RWPE2 (cell line): ENCODE data around the gene GZMB.

ENCODE experiments used
- ATAC-seq: fragments of 200-7000 bp; cut with Tn5 transposase; 3 replicates; pipeline ENCODE4 v1.9.1; 2021; ENCODE audit warnings: low read depth
- DNase-seq: peaks from one replicate; pipeline ENCODE4 v3.0.0-alpha.2; 2020; ENCODE audit warnings: low spot score
- H3K27ac ChIP-seq: fragments of 450-650 bp; 2 replicates; pipeline ENCODE4 v1.5.1; 2017; ENCODE audit warnings: mild to moderate bottlenecking; ENCODE audit not compliant: poor library complexity, severe bottlenecking
- H3K27me3 ChIP-seq: fragments of 250-450 bp; sonication (Bioruptor Pico); 2 replicates; pipeline ENCODE4 v1.5.1; 2021; ENCODE audit warnings: mild to moderate bottlenecking, moderate library complexity; ENCODE audit not compliant: insufficient read depth, poor library complexity, severe bottlenecking
- H3K36me3 ChIP-seq: fragments of 250-450 bp; sonication (Bioruptor Pico); 2 replicates; pipeline ENCODE4 v1.5.1; 2020; ENCODE audit warnings: low read depth, mild to moderate bottlenecking, moderate library complexity
- H3K4me1 ChIP-seq: fragments of 250-450 bp; sonication (Bioruptor Pico); 2 replicates; pipeline ENCODE4 v1.5.1; 2021; ENCODE audit warnings: mild to moderate bottlenecking, moderate library complexity; ENCODE audit not compliant: insufficient read depth, poor library complexity, severe bottlenecking
- H3K4me3 ChIP-seq: fragments of 250-450 bp; sonication (Bioruptor Pico); 2 replicates; pipeline ENCODE4 v1.5.1; 2021; ENCODE audit warnings: mild to moderate bottlenecking, moderate library complexity; ENCODE audit not compliant: severe bottlenecking
- H3K9me3 ChIP-seq: fragments of 250-450 bp; sonication (Bioruptor Pico); 2 replicates; pipeline ENCODE4 v1.5.1; 2021; ENCODE audit warnings: mild to moderate bottlenecking, moderate library complexity; ENCODE audit not compliant: severe bottlenecking
- CTCF ChIP-seq: fragments of 450-650 bp; IDR thresholded peaks from one replicate; pipeline ENCODE4 v1.5.1; 2017; ENCODE audit warnings: mild to moderate bottlenecking, moderate library complexity; ENCODE audit not compliant: poor library complexity, severe bottlenecking

Gene GZMB

DNA sequence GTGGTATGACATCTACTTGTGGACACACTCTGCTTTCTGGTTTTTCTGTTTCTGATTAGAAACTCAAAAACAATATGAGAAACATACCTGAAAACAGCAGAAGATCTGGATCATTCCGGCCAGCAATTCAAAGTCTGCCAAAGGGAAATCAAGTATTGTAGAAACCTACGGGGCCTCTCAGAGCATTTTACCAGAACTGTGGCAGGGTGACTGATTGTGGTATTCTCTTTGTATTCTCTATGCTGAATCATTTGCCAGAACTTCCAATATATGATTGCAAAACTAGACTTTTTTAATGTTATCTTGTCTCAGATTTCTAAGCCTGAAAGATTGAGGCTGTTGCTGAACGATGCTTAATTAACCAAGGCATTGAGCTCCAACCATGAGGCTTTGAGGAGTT lies 5.9 kb upstream of the GZMB start:
- ATAC-seq (no peak), DNase-seq (no peak)
- Histone ChIP-seq H3K36me3 (no peaks in the 10 kb centered on the region), H3K27ac (no peak overlapping the region), H3K27me3 (no peaks in the 10 kb centered on the region), H3K9me3 (no peaks in the 10 kb centered on the region), H3K4me3 (no peak overlapping the region), H3K4me1 (no peaks in the 10 kb centered on the region)
- no peak for TF ChIP-seq CTCF

DNA sequence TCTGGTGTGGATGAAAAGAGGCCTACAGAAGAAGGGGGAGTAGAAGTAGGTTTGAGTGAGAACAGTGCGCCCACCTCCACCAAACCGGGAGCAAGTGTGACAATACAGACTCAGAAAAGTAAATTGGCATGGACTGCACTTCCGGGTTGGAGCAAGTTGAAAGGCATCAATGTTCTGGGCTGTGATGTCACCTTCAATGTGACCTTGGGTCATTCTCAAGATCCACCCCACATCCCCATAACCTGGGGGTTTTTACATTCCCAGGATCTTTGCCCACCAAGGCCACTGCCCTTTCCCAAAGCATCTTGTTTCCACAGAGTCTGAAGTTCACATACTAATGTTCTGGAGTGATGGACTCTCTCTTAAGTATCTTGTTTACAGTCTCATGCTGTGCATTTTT lies 5.3 kb upstream of the GZMB start:
- H3K27me3 ChIP-seq: no peaks in the 10 kb centered on the region
- DNase-seq (no peak), ATAC-seq (no peak)
- no peak overlapping the region for H3K27ac ChIP-seq
- H3K4me3 ChIP-seq: no peak overlapping the region
- H3K9me3 ChIP-seq: no peaks in the 10 kb centered on the region
- TF ChIP-seq CTCF: no peak
- H3K36me3 ChIP-seq: no peaks in the 10 kb centered on the region
- no peaks in the 10 kb centered on the region for H3K4me1 ChIP-seq

DNA sequence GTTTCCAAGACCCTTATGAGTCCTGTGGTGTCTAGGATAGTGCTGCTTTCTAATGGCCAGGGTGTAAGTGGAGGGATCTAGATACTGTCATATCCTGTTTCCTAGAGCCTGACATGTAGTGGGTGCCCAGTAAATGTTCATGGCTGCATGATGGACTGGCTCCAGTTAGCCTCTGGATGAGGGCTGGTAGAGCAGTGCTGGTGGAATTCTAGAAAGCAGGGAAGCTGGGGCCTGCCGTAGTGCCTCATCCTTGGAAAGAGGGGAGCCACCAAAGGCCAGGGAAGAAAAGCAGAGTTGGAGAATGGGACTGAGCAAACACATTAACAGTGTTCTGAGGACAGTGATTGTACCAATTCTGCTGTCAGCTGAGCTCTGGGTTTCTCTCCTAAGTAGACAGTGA lies 637 bp downstream of the GZMB start:
- DNase-seq: no peak
- Histone ChIP-seq H3K27ac (no peak overlapping the region), H3K9me3 (no peaks in the 10 kb centered on the region), H3K4me1 (peaks cover 11% of the 10 kb centered on the region), H3K36me3 (no peaks in the 10 kb centered on the region), H3K4me3 (no peak overlapping the region), H3K27me3 (no peaks in the 10 kb centered on the region)
- no peak for TF ChIP-seq CTCF
- no peak for ATAC-seq

GRCh38 chr14:24632761-24633160 lies 1.2 kb downstream of the GZMB start:
- H3K4me3 ChIP-seq: no peak overlapping the region
- H3K27me3 ChIP-seq: no peaks in the 10 kb centered on the region
- no peaks in the 10 kb centered on the region for H3K36me3 ChIP-seq
- no peaks in the 10 kb centered on the region for H3K9me3 ChIP-seq
- H3K4me1 ChIP-seq: peaks cover 11% of the 10 kb centered on the region
- ATAC-seq: no peak
- DNase-seq: no peak
- no peak for TF ChIP-seq CTCF
- no peak overlapping the region for H3K27ac ChIP-seq

GRCh38 chr14:24632336-24632735 lies 1.7 kb downstream of the GZMB start:
- no peak overlapping the region for H3K27ac ChIP-seq
- TF ChIP-seq CTCF: no peak

More at GRCh38 chr14:24632336-24632735, 1.7 kb downstream of the GZMB start:
- Histone ChIP-seq H3K36me3 (no peaks in the 10 kb centered on the region), H3K9me3 (no peaks in the 10 kb centered on the region), H3K4me1 (peaks cover 11% of the 10 kb centered on the region), H3K4me3 (no peak overlapping the region), H3K27me3 (no peaks in the 10 kb centered on the region)
- DNase-seq (no peak), ATAC-seq (no peak)
